Measurements from ENCODE around the gene COA8. TPM values are rescaled to one million over a fixed set of nuclear protein-coding genes. Genes with fewer than 3 reads are reported as not detected.

COA8 gene
- total and polyA plus RNA-seq, 2 donors from 2014 or later = 40.7 to 65.1 TPM

- no peaks in the 10 kb centered on the region for H3K9me3 ChIP-seq (ENCODE audit: control insufficient read depth in 2 of 3, insufficient read depth in 1 of 3, low read length in 3 of 3)
- H3K27me3 ChIP-seq (ENCODE audit: control insufficient read depth, insufficient read depth, low read length) = no peaks in the 10 kb centered on the region
- DNase-seq = peak in 1 of 5 donors; percentile 80
- no peaks in the 10 kb centered on the region for H3K36me3 ChIP-seq (ENCODE audit: control insufficient read depth in 2 of 3, insufficient read depth in 3 of 3, low read length in 3 of 3)
- no peak overlapping the region for H3K4me3 ChIP-seq (ENCODE audit: low read length in 3 of 3)
- H3K9ac ChIP-seq (ENCODE audit: low read length in 3 of 3) = no peak overlapping the region
- TF ChIP-seq CTCF (IDR thresholded peaks at IDR 0.05; ENCODE audit: borderline replicate concordance, extremely low read depth, insufficient read depth) = no peak
- no peak for FAIRE-seq
- H3K27ac ChIP-seq (ENCODE audit: low read depth in 2 of 2, low read length in 2 of 2) = no peak overlapping the region
- intact Hi-C loops (cut with DNase I) = no loop called here
- peaks cover 0 to 15% (median 0%) of the 10 kb centered on the region in 3 donors for H3K4me1 ChIP-seq (ENCODE audit: control insufficient read depth in 2 of 3, insufficient read depth in 2 of 3, low read depth in 1 of 3, low read length in 3 of 3)
Measured at GRCh38 chr14:103543140-103543539, 19.6 kb upstream of the COA8 start.

- H3K27me3 ChIP-seq (ENCODE audit: control insufficient read depth, insufficient read depth, low read length) = no peaks in the 10 kb centered on the region
- H3K36me3 ChIP-seq (ENCODE audit: control insufficient read depth in 2 of 3, insufficient read depth in 3 of 3, low read length in 3 of 3) = no peaks in the 10 kb centered on the region
- peaks cover 0 to 9% (median 0%) of the 10 kb centered on the region in 3 donors for H3K4me1 ChIP-seq (ENCODE audit: control insufficient read depth in 2 of 3, insufficient read depth in 2 of 3, low read depth in 1 of 3, low read length in 3 of 3)
- no peak overlapping the region for H3K4me3 ChIP-seq (ENCODE audit: low read length in 3 of 3)
- no peak overlapping the region for H3K27ac ChIP-seq (ENCODE audit: low read depth in 2 of 2, low read length in 2 of 2)
- H3K9me3 ChIP-seq (ENCODE audit: control insufficient read depth in 2 of 3, insufficient read depth in 1 of 3, low read length in 3 of 3) = no peaks in the 10 kb centered on the region
- no peak for TF ChIP-seq CTCF (IDR thresholded peaks at IDR 0.05; ENCODE audit: borderline replicate concordance, extremely low read depth, insufficient read depth)
- peak in 1 of 5 donors; percentile 74 for DNase-seq
- no peak overlapping the region for H3K9ac ChIP-seq (ENCODE audit: low read length in 3 of 3)
- no peak for FAIRE-seq
- intact Hi-C loops (cut with DNase I) = no loop called here
Measured at GRCh38 chr14:103543721-103544387, 18.9 kb upstream of the COA8 start.

- no peak for FAIRE-seq
- H3K9ac ChIP-seq (ENCODE audit: low read length in 3 of 3) = no peak overlapping the region
- no peaks in the 10 kb centered on the region for H3K36me3 ChIP-seq (ENCODE audit: control insufficient read depth in 2 of 3, insufficient read depth in 3 of 3, low read length in 3 of 3)
- H3K4me3 ChIP-seq (ENCODE audit: low read length in 3 of 3) = no peak overlapping the region
- no peak overlapping the region for H3K27ac ChIP-seq (ENCODE audit: low read depth in 2 of 2, low read length in 2 of 2)
- no peaks in the 10 kb centered on the region for H3K27me3 ChIP-seq (ENCODE audit: control insufficient read depth, insufficient read depth, low read length)
- no peak for TF ChIP-seq CTCF (IDR thresholded peaks at IDR 0.05; ENCODE audit: borderline replicate concordance, extremely low read depth, insufficient read depth)
- peaks cover 0 to 9% (median 0%) of the 10 kb centered on the region in 3 donors for H3K4me1 ChIP-seq (ENCODE audit: control insufficient read depth in 2 of 3, insufficient read depth in 2 of 3, low read depth in 1 of 3, low read length in 3 of 3)
- intact Hi-C loops (cut with DNase I) = no loop called here
- DNase-seq = peak in 1 of 5 donors; percentile 74
- no peaks in the 10 kb centered on the region for H3K9me3 ChIP-seq (ENCODE audit: control insufficient read depth in 2 of 3, insufficient read depth in 1 of 3, low read length in 3 of 3)
Measured at GRCh38 chr14:103544388-103545218, 18.2 kb upstream of the COA8 start.

Data from kidney (tissue), 14 donors.